ENCODE results near the gene ACTN4. TPM values are rescaled to one million over a fixed set of nuclear protein-coding genes. Genes with fewer than 3 reads are reported as not detected.

ACTN4 gene
- total RNA-seq, 1 experiment from 2014 or later = 1,233 TPM

DNA sequence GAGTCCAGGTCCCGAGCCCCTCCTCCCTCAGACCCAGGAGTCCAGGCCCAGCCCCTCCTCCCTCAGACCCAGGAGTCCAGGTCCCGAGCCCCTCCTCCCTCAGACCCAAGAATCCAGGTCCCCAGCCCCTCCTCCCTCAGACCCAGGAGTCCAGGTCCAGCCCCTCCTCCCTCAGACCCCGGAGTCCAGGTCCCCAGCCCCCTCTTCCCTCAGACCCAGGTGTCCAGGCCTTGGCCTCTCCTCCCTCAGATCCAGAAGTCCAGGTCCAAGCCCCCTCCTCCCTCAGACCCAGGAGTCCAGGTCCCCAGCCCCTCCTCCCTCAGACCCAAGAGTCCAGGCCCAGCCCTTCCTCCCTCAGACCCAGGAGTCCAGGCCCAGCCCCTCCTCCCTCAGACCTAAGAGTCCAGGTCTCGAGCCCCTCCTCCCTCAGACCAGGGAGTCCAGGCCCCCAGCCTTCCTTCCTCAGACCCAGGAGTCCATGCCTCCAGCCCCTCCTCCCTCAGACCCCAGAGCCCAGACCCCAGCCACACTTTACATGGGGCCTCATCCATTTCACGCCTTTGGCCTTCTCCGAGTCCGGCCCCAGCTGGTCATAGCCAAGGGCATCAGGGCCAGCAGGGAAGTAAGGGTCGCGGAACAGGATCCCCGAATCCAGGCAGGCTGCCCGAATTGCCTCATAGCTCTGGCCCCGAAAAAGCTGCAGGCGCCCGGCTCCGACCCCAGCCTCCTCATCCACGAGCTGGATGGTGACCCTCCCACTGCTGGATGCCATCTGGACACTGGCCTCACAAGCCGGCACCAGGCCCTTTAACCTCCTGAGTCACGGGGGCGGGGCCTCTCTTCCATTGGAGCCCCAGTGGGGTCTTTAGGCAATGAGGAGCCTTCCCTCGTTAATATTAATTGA, 96.2 kb downstream of the ACTN4 start:
- ChIA-PET CTCF (no interaction called here), POLR2A (ENCODE audit: unreplicated experiment) (interaction anchor here (0.5 kb wide), 1 partner anchor 389 kb away, joined by 3 read pairs; no protein-coding TSS in a partner anchor)
- BruUV-seq (replicated peaks) = no TSS peak
- no peak for DNase-seq
- H3K79me2 ChIP-seq (ENCODE audit: low read depth) = no peaks in the 10 kb centered on the region
- TF ChIP-seq EZH2 (IDR thresholded peaks at IDR 0.05; ENCODE audit: low read depth) = no peak
- TF ChIP-seq, protein P1, sequence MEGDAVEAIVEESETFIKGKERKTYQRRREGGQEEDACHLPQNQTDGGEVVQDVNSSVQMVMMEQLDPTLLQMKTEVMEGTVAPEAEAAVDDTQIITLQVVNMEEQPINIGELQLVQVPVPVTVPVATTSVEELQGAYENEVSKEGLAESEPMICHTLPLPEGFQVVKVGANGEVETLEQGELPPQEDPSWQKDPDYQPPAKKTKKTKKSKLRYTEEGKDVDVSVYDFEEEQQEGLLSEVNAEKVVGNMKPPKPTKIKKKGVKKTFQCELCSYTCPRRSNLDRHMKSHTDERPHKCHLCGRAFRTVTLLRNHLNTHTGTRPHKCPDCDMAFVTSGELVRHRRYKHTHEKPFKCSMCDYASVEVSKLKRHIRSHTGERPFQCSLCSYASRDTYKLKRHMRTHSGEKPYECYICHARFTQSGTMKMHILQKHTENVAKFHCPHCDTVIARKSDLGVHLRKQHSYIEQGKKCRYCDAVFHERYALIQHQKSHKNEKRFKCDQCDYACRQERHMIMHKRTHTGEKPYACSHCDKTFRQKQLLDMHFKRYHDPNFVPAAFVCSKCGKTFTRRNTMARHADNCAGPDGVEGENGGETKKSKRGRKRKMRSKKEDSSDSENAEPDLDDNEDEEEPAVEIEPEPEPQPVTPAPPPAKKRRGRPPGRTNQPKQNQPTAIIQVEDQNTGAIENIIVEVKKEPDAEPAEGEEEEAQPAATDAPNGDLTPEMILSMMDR (conservative IDR thresholded peaks at IDR 0.05) = no peak
- no peaks in the 10 kb centered on the region for H3K9me3 ChIP-seq (ENCODE audit: insufficient read depth, low read depth)
- intact Hi-C loops (cut with micrococcal nuclease; ENCODE audit: unreplicated experiment) = no loop called here
- H3K27me3 ChIP-seq (ENCODE audit: insufficient read depth, low read depth) = no peaks in the 10 kb centered on the region
- H2AFZ ChIP-seq = no peak overlapping the region
- no peak overlapping the region for H3K27ac ChIP-seq
- H3F3A ChIP-seq (ENCODE audit: insufficient read depth, low read depth) = peaks cover 5% of the 10 kb centered on the region; the same call in 1 of the 2 replicates
- no peak overlapping the region for H3K4me3 ChIP-seq
- H3K4me1 ChIP-seq (replicated peaks; ENCODE audit: insufficient read depth) = no peaks in the 10 kb centered on the region
- H4K20me1 ChIP-seq (ENCODE audit: insufficient read depth) = no peaks in the 10 kb centered on the region
- no peak overlapping the region for H3K4me2 ChIP-seq
- H3K9me2 ChIP-seq (ENCODE audit: insufficient read depth) = no peaks in the 10 kb centered on the region
- no peaks in the 10 kb centered on the region for H3K36me3 ChIP-seq (ENCODE audit: low read depth)

DNA sequence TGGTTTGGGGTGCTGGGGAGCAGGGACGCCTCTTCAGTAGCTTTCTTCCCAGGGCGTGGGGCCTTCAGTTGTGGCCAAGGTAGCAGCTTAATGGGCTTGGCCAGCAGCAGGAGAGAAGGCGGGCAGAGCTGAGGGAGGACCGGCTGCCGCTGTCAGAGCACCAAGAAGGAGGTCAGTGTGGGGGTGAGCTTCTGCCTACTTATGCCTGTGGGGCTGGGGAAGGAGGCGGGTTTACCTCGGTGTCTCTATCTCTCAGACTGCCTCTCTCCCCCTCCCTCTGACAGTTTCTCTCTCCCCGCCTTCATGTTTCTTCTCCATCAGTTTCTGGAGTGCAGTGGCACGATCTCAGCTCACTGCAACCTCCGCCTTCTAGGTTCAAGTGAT, 96.8 kb downstream of the ACTN4 start, which contains the start of gene CAPN12:
CAPN12 (minus strand) TSS at position 177 of the 384 bp plus-strand sequence. CDS start 309 bp downstream, outside the sequence.
- no peaks in the 10 kb centered on the region for H3K9me3 ChIP-seq (ENCODE audit: insufficient read depth, low read depth)
- no peak within 1 kb of the TSS for H3K4me3 ChIP-seq
- no TSS peak for BruUV-seq (replicated peaks)
- POLR2A ChIA-PET (ENCODE audit: unreplicated experiment) = no interaction called here
- H3K4me1 ChIP-seq (replicated peaks; ENCODE audit: insufficient read depth) = no peaks in the 10 kb centered on the region
- no peaks in the 10 kb centered on the region for H4K20me1 ChIP-seq (ENCODE audit: insufficient read depth)
- TF ChIP-seq, protein P1 (conservative IDR thresholded peaks at IDR 0.05) = no peak
- no peak for TF ChIP-seq EZH2 (IDR thresholded peaks at IDR 0.05; ENCODE audit: low read depth)
- H2AFZ ChIP-seq = no peak within 1 kb of the TSS
- H3K36me3 ChIP-seq (ENCODE audit: low read depth) = no peaks in the 10 kb centered on the region
- H3F3A ChIP-seq (ENCODE audit: insufficient read depth, low read depth) = peaks cover 5% of the 10 kb centered on the region; the same call in 1 of the 2 replicates
- DNase-seq = no peak
- no peak within 1 kb of the TSS for H3K27ac ChIP-seq
- no peaks in the 10 kb centered on the region for H3K27me3 ChIP-seq (ENCODE audit: insufficient read depth, low read depth)
- no peak within 1 kb of the TSS for H3K4me2 ChIP-seq
- intact Hi-C loops (cut with micrococcal nuclease; ENCODE audit: unreplicated experiment) = no loop called here
- H3K9me2 ChIP-seq (ENCODE audit: insufficient read depth) = no peaks in the 10 kb centered on the region
- no peaks in the 10 kb centered on the region for H3K79me2 ChIP-seq (ENCODE audit: low read depth)
- CTCF ChIA-PET = no interaction called here

DNA sequence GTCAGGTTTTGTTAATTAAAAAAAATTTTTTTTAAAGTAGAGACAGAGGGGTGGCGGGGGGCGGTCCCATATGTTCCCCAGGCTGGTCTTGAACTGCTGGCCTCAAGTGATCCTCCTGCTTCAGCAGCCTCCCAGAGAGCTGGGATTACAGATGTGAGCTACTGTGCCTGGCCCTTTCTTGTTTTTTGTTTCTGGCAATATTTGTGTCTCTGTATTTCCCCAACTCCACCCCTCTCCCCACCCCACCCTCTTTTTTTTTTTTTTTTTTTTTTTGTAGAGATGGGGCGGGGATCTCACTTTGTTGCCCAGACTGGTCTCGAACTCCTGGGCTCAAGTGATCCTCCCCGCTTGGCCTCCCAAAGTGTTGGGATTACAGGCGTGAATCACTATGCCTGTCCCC, 97.4 kb downstream of the ACTN4 start:
- H3K4me3 ChIP-seq = no peak overlapping the region
- no TSS peak for BruUV-seq (replicated peaks)

More for the DNA sequence above, 97.4 kb downstream of the ACTN4 start:
- ChIA-PET CTCF (no interaction called here), POLR2A (ENCODE audit: unreplicated experiment) (no interaction called here)
- no peaks in the 10 kb centered on the region for H3K4me1 ChIP-seq (replicated peaks; ENCODE audit: insufficient read depth)
- DNase-seq = no peak
- TF ChIP-seq, protein P1 (conservative IDR thresholded peaks at IDR 0.05) = no peak
- TF ChIP-seq EZH2 (IDR thresholded peaks at IDR 0.05; ENCODE audit: low read depth) = no peak
- peaks cover 5% of the 10 kb centered on the region; the same call in 1 of the 2 replicates for H3F3A ChIP-seq (ENCODE audit: insufficient read depth, low read depth)
- intact Hi-C loops (cut with micrococcal nuclease; ENCODE audit: unreplicated experiment) = no loop called here
- H3K4me2 ChIP-seq = no peak overlapping the region
- H3K27ac ChIP-seq = no peak overlapping the region
- H2AFZ ChIP-seq = no peak overlapping the region
- H3K36me3 ChIP-seq (ENCODE audit: low read depth) = no peaks in the 10 kb centered on the region
- no peaks in the 10 kb centered on the region for H3K9me3 ChIP-seq (ENCODE audit: insufficient read depth, low read depth)
- no peaks in the 10 kb centered on the region for H3K27me3 ChIP-seq (ENCODE audit: insufficient read depth, low read depth)
- no peaks in the 10 kb centered on the region for H4K20me1 ChIP-seq (ENCODE audit: insufficient read depth)
- no peaks in the 10 kb centered on the region for H3K79me2 ChIP-seq (ENCODE audit: low read depth)
- H3K9me2 ChIP-seq (ENCODE audit: insufficient read depth) = no peaks in the 10 kb centered on the region

Measured in PC-9 (cell line).